ENCODE results near the gene C19orf38. TPM values are rescaled to one million over a fixed set of nuclear protein-coding genes. Genes with fewer than 3 reads are reported as not detected.

C19orf38 gene
- total RNA-seq, 2 experiments from 2014 or later = 1.2 to 1.7 TPM

DNA sequence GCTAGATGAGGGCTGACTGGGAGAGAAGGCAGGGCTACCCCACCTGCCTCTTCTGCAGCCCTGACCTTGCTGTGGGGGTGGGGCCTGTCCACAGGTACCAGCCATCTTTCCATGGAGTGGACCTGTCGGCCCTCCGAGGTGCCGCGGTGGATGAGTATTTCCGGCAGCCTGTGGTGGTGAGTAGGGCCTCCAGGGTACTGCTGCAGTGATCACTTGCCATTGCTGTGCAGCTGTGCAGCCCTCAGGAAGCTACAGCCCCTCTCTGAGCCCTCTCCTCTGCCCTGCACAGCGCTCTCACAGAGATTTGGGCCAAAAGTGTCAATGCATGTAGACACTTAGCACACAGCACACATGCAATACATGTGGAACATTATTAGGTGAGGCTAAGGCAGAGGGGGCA lies 68.4 kb downstream of the C19orf38 start:
- no peak for ATAC-seq
- no peak overlapping the region for H3K27ac Mint-ChIP-seq
- H3K9me3 Mint-ChIP-seq (ENCODE audit: low read depth) = no peaks in the 10 kb centered on the region
- no peak overlapping the region for H3K4me3 Mint-ChIP-seq
- no peaks in the 10 kb centered on the region for H3K27me3 Mint-ChIP-seq
- DNase-seq = no peak
- H3K36me3 Mint-ChIP-seq = peaks cover 2% of the 10 kb centered on the region
- CTCF ChIA-PET = no interaction called here
- no peaks in the 10 kb centered on the region for H3K4me1 Mint-ChIP-seq

DNA sequence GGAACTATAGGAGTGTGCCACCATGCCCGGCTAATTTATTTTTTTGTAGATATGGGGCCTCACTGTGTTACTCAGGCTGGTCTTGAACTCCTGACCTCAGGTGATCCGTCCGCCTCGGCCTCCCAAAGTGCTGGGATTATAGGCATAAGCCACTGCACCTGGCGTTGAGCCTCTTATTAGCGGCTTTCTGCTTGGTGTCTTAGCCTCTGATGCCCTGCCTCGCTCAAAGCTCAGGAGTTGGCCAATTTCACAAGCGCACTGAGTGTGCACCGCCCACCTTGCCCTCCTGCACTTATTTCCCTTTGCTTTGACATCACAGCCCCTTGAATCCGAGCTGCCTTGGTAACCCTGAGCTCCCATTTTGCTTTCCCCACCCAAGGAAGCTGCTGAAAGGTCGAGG lies 70.1 kb downstream of the C19orf38 start:
- no peaks in the 10 kb centered on the region for H3K4me1 Mint-ChIP-seq
- CTCF ChIA-PET = interaction anchor here (1.5 kb wide), 1 partner anchor 18 kb away, joined by 3 read pairs; no protein-coding TSS in a partner anchor
- ATAC-seq (no peak), DNase-seq (no peak)
- H3K9me3 Mint-ChIP-seq (ENCODE audit: low read depth) = no peaks in the 10 kb centered on the region
- no peak overlapping the region for H3K27ac Mint-ChIP-seq
- H3K36me3 Mint-ChIP-seq = no peaks in the 10 kb centered on the region
- no peak overlapping the region for H3K4me3 Mint-ChIP-seq
- no peaks in the 10 kb centered on the region for H3K27me3 Mint-ChIP-seq

Small RNA genes within 50 kb of the gene (microRNA-seq; reads per million reads assigned to microRNA genes)
- gene MIR199A1 (not detected), gene MIR6793 (not detected)

Other genes starting within 250 kb of the C19orf38 start
- 10 to 100 TPM; 83.4 to 86.8 TPM for gene SLC44A2, start 222.9 kb upstream of the C19orf38 start, total RNA-seq
- gene ILF3, start 194.1 kb upstream of the C19orf38 start, total RNA-seq = 100 to 1,000 TPM; 418 to 431 TPM
- 10 to 100 TPM; 40.1 to 48.8 TPM for gene QTRT1, start 147.0 kb upstream of the C19orf38 start, total RNA-seq
- 100 to 1,000 TPM; 267 to 315 TPM for gene DNM2, start 130.3 kb upstream of the C19orf38 start, total RNA-seq
- 10 to 100 TPM; 16.0 to 19.2 TPM for gene TMED1, start 12.2 kb upstream of the C19orf38 start, total RNA-seq
- 10 to 100 TPM; 38.5 to 48.1 TPM for gene CARM1, start 23.1 kb downstream of the C19orf38 start, total RNA-seq
- 10 to 100 TPM; 21.7 to 27.3 TPM for gene YIPF2, start 80.2 kb downstream of the C19orf38 start, total RNA-seq
- 10 to 100 TPM; 25.2 to 28.5 TPM for gene TIMM29, start 80.4 kb downstream of the C19orf38 start, total RNA-seq
- gene SMARCA4, start 112.6 kb downstream of the C19orf38 start, total RNA-seq = 100 to 1,000 TPM; 107 to 114 TPM
- gene LDLR, start 241.0 kb downstream of the C19orf38 start, total RNA-seq = 100 to 1,000 TPM; 118 to 141 TPM

Data from activated CD8-positive, alpha-beta memory T cell treated with anti-CD3 and anti-CD28 coated beads, Interleukin-2, amount 10 ng/mL, durations not matched to agents 7 days and 5 days (primary cell).